Astrocyte (in vitro differentiated cells and primary cell): ENCODE measurements around the gene PIK3R3.

Experiments used
- CTCF ChIP-seq: IDR thresholded peaks from 2 replicates; pipeline ENCODE4 v1.5.1; 2011; ENCODE audit warnings: low read depth, mild to moderate bottlenecking, inconsistent platforms, low read length, moderate library complexity; ENCODE audit not compliant: insufficient read depth
- EZH2 ChIP-seq: IDR thresholded peaks from 2 replicates; pipeline ENCODE4 v1.6.1; 2012; ENCODE audit warnings: mild to moderate bottlenecking, low read length, inconsistent platforms; ENCODE audit not compliant: insufficient read depth

GRCh38 chr1:46021046-46021996 lies 111.1 kb downstream of the PIK3R3 start:
- TF ChIP-seq CTCF: no peak
- TF ChIP-seq EZH2: no peak
